HL-60 (cell line): Measurements from ENCODE around the gene TENT4A.

ENCODE experiments used
- CTCF ChIP-seq: IDR thresholded peaks from one replicate; pipeline ENCODE4 v1.5.1; 2011; ENCODE audit warnings: low read length, control low read depth, inconsistent platforms; ENCODE audit not compliant: insufficient read depth
- GABPA ChIP-seq: IDR thresholded peaks from 2 replicates; pipeline ENCODE4 v1.6.1; 2012; ENCODE audit warnings: low read depth
- POLR2AphosphoS5 ChIP-seq: IDR thresholded peaks from 2 replicates; pipeline ENCODE4 v1.6.1; 2012; ENCODE audit warnings: low read depth
- SPI1 ChIP-seq: IDR thresholded peaks from 2 replicates; pipeline ENCODE4 v1.6.1; 2012; ENCODE audit warnings: low read depth, mild to moderate bottlenecking, borderline replicate concordance

GRCh38 chr5:6718161-6718681, 5.0 kb downstream of the TENT4A start:
- no peak for TF ChIP-seq CTCF
- TF ChIP-seq SPI1, result no peak
- TF ChIP-seq GABPA, result no peak
- TF ChIP-seq POLR2AphosphoS5, result no peak
